ENCODE measurements around the gene HEMK1.

DNA sequence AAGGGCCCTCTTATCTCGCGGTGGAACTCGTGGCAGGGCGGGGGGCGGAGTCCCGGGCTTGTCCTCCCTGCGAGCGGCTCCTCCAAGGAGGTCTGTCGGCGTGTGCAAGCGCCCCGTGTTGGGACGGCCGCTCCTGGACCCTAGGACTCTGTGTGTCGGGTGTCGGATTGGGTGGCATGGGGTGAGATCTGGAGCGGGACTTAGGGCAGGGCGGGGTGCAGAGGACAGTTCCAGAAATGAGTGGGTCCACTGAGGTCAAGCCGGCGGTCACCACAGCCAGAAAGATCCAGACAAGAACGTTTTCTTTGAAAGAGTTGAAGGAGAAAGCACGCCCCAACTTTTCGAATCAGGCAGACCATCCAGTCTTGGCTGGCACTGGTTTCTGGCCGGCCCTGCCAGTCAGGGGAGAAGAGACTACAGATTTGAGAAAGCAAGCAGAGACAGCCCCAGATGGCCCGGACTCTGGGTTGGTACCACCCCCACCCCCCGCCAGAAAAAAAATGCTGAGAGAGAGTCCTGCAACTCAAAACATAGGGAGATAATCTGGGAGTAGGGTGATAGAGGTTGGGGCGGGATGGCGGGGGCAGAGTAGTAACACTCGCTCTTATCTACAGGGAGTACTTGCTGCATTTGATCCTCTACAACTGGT is 43.0 kb downstream of the HEMK1 start:
- no peak for TF ChIP-seq EZH2phosphoT487 (IDR thresholded peaks at IDR 0.05; ENCODE audit: borderline replicate concordance)
- TF ChIP-seq, protein P1, sequence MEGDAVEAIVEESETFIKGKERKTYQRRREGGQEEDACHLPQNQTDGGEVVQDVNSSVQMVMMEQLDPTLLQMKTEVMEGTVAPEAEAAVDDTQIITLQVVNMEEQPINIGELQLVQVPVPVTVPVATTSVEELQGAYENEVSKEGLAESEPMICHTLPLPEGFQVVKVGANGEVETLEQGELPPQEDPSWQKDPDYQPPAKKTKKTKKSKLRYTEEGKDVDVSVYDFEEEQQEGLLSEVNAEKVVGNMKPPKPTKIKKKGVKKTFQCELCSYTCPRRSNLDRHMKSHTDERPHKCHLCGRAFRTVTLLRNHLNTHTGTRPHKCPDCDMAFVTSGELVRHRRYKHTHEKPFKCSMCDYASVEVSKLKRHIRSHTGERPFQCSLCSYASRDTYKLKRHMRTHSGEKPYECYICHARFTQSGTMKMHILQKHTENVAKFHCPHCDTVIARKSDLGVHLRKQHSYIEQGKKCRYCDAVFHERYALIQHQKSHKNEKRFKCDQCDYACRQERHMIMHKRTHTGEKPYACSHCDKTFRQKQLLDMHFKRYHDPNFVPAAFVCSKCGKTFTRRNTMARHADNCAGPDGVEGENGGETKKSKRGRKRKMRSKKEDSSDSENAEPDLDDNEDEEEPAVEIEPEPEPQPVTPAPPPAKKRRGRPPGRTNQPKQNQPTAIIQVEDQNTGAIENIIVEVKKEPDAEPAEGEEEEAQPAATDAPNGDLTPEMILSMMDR (conservative IDR thresholded peaks at IDR 0.05; ENCODE audit: low read length) = no peak

Measured in Loucy (cell line).